ENCODE measurements around the gene SP5.
"Not testable (repeated sequence)": the region's sequence is repeated elsewhere in the genome, so short reads cannot be mapped to it uniquely, and the experiment has no call there.

Gene SP5

DNA sequence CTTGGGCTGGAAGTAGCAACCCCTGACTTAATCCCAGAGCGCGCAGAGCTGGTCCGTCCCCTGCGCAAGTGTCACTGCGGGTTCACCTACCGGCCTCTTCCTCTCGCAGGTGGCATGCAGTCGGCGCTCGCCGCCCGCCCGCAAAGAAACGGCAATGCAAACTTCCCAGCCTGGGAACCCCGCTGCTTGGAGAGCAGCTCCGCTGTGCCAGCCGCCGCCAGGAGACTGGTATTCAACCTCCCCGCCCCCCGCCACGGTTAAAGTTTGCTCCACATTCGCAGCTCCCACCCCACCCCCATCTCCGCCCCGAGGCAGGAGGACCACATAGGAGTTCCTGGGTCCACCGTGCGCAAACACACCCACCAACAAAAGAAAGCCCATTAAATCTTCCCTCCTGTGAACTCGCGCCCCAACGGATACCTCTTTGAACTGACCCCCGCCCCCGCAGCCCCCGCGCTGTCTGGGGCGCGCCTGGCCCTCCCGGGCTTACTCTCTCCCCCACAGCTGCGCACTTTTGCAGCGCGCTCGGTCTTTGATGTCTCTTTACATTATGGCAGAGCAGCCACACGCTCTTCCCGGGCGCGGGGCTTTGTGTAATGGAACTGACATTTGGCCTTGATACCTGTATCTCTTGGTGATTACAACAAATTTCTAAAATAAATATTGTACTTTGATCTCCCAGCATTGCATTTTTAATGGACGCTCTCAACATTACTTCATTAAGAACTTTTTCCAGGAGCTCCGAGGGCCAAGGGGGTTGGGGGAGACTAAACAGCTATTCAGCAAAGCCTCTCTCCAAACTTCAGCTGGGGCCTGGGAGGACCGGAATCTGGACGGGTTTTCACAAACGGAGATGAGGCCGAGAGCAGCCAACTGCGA is 3.1 kb upstream of the SP5 start:
- FAIRE-seq, result no peak

DNA sequence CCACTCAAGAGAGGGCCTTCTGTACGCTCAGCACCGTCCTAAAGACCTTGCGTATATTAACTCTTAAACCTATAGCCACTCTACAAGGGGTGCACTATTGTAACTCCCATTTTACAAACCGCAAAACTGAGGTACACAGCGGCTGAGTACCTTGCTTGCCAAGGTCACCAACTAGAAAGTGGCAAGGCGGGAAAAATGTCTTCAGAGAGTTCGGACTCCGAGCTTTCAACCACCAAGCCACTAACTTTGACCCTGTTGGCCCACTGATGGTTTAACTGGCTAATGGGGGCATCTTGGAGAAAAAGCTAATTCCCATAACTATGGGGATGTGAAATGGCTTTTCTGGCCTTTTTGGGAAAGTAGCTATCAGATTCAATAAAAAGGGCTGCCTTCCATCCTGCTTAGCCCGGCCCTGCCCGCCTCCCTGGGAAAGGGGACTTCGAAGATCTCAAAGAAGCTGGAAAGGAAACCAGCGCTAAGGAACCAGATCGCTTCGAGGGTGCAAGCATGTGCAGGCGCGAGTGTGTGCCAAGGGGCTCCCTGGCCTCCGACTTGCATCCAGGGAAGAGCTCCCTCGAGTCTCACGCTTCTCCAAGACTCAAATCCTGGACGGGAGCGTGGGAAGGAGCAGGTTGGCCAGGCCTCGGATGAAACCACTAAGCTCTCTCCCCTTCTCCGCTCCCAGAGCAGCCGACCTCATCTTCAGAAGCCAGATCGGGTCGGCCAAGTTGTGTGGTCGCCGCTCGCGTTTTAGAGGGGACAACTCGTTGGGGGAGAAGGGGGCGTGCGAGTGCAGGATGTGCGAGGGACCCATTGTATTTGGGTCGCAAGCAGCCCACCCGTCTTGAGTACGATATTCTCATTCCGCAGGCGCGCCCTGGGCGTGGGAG is 2.2 kb upstream of the SP5 start:
- FAIRE-seq, result no peak

DNA sequence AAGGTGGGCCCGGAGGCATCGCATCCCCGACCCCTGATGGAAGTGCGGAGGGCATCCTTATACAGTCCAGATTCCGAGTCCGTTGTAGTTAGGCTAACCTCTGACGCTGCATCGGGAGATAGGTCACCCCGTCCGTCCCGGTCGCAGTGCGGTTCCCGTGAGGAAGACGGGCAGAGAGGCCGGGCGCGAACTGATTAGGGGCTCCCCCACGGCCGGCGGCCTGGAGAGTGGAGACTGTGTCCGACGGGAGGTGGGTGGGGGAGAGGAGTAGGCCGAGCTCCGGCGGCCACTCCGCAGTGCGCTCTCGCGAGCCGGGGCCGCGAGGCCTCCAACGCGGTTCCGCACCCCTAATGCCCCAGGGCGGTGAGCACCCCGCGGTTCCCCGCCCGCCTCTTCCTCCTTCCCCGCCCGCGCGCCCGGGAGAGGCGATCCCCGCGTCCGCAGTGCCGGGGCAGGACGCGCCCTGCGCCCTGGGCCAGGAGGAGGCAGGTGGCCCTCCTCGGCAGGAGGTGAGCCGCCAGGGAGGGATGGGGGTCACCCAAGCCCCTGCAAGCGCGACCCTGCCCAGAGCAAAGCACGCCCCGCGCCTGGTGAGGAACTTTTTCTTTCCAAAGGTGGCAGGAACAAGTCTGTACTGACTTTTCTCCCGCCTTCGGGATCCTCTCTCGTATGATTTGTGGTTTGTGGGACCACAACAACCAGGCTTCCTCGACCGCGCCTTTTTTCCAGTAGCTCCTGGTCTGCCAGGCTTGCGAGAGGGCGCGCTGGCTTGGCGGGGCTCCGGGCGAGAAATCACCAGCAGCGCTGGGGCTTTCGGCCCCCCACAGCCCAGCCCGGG is 1.4 kb upstream of the SP5 start:
- no peak for FAIRE-seq

DNA sequence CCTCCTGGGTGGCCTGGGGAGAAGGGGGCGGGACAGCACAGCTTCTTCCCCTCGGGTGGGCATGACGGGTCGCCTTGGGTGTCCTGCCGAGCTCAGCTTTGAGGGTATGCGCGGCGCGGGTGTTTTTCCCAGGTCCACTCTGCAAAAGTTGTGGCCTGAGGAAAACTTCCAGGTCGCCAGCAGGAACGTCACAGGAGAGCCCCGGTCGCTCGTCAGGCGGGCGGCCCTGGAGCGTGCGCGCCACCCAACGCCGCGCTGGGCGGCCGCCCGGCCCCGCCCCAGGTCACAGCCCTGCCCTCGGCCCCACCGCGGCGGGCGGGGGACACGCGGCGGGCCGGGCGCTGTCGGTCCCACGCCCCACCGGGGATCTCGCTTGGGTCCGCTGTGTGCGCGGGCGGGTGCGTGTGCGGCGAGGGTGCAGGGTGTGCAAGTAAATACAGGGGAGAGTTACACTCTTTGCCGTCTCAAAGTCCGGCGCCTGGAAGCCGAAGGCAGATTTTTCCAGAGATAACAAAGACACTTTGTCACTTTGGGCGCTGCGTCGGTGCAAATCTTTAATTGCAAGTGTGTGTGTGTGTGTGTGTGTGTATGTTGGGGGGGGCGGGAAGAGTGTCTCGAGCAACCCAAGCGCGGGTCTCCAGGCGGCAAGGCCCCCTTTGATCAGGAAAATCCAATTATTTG is 616 bp upstream of the SP5 start:
- no peak for FAIRE-seq

DNA sequence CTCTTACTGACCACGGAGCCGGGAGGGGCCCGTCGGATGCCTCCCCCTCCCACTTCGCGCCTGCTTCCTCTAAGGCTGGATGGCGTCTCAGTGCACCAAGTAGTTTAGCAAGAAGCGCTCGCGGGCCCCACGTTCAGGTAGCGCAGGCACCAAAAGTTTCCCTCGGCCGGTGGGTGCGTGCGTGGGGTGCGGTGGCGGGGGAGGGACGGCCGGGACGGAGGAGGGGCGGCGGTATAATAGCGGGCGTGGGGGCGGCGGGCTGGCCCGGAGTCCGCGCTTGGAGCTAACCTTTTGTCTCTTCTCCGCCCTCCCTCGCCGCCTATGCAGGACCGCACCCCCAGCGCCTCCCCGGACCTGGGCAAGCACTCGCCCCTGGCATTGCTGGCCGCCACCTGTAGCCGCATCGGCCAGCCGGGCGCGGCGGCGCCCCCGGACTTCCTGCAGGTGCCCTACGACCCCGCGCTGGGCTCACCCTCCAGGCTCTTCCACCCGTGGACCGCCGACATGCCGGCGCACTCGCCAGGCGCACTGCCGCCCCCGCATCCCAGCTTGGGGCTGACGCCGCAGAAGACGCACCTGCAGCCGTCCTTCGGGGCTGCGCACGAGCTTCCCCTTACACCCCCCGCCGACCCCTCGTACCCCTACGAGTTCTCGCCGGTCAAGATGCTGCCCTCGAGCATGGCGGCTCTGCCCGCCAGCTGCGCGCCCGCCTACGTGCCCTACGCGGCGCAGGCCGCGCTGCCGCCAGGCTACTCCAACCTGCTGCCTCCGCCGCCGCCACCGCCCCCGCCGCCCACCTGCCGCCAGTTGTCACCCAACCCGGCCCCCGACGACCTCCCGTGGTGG is 1.0 kb downstream of the SP5 start:
- no peak for FAIRE-seq

DNA sequence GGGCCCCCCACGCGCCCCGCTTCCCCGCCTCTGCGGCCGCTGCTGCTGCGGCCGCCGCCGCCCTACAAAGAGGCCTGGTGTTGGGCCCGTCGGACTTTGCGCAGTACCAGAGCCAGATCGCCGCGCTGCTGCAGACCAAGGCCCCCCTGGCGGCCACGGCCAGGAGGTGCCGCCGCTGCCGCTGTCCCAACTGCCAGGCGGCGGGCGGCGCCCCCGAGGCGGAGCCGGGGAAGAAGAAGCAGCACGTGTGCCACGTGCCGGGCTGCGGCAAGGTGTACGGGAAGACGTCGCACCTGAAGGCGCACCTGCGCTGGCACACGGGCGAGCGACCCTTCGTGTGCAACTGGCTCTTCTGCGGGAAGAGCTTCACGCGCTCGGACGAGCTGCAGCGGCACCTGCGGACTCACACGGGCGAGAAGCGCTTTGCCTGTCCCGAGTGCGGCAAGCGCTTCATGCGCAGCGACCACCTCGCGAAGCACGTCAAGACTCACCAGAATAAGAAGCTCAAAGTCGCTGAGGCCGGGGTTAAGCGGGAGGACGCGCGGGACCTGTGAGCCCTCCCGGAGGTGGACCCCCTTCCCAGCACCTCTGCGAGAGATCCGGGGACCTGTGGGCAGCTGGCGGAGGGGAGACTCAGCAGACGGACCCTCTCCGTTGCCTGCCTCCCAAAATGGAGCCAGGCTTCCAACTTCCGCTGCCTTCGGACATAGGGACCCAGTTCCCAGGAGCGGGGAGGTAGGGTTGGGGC is 1.9 kb downstream of the SP5 start:
- no peak for FAIRE-seq

DNA sequence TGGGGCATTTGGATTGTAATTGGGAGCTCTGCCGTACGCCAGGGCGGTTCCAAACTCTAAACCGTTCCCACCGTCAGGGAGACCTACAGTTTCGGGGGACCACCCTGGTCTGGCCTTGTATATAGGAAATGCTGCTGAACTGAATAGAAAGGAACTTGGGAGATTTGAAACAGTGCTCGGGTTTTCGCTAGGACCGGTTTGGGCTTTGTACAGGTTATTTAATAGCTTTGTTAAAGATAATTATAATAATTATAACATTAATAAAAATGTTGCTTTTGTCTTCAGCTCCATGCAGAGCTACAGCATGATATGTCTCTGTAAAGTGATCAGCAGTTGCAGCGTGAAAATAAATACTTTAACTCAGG is 2.4 kb downstream of the SP5 start:
- FAIRE-seq, result no peak

DNA sequence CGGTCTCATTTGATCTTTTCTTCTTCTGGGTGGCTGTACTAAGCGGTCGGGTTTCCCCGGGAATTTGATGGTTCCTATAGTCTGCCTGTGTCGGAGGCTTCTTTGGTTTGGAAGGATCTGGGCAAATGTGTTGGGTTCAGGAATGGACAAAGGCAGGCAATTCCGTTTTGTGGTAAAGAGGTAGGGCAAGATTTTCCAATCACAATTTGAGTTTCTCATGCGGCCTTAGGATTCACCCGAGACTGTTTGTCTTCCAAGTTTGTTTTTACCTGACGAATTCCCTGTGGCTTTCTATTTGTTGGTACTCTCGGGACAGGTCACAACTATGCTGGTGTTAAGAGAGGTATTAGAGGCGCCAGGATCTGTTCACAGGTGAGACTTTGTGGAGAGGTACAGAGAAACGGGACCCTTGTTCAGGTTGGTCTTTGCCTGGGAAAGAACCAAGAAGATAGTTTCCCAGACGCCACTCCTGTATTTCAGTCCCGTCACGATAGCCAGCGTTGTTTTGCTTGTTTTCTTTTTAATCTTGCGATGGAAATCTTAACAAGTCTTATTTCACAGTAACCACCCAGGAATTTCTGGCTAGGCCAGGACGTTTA is 3.0 kb downstream of the SP5 start:
- no peak for FAIRE-seq

DNA sequence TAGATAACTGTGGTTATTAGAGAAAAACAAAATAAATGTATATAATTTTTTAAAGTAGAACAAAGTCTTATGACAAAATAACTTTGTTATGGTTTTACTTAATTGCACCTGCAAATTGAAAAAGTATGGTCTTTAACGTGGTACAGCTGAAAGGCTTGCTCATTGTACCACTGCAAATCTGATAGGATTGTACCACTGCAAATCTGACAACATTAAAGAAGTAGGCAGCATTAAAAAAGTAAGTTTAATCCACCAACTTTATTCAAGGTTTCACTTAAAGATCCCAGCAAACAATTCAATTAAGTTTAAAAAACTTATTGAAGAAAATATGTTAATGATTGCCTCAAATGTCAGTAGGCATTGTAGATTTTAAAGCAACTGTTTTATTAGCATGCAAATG is 4.7 kb downstream of the SP5 start:
- no peak for FAIRE-seq

DNA sequence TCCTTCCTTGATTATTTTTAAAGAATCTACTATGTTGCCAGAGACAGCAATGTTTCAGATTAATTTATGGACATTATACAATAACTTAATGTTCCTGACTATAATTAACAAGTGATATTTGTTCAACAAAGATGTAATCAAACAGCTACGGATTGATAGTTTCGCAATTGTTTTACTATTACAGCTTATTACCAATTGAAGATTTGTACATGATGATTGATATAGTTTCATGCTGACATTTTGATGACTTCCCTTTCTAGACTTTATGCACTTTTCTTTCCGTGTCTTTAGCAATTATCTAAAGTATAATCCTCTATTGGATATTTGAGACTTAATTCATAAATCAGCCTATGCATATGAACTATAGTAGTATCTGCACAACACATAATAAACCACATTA is 6.5 kb downstream of the SP5 start:
- FAIRE-seq, result no peak

DNA sequence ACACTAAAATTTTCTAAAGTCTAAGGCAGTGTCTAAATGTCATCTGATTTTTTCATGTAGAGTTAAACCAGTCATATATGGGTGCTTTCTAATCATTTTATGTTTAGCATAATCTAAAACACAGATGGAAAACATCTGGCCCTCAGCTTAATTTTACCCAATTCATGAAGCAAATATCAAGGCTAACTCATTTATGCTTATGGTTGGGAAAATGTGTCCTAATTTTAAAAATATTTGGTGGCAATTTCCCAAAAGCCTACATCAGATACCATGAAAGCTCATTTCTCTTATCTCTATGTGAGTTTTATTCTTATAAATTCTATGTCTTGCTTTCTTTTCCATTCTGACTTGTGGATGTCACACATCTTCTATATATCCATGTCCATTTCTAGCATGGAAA is 7.2 kb downstream of the SP5 start:
- FAIRE-seq, result no peak

DNA sequence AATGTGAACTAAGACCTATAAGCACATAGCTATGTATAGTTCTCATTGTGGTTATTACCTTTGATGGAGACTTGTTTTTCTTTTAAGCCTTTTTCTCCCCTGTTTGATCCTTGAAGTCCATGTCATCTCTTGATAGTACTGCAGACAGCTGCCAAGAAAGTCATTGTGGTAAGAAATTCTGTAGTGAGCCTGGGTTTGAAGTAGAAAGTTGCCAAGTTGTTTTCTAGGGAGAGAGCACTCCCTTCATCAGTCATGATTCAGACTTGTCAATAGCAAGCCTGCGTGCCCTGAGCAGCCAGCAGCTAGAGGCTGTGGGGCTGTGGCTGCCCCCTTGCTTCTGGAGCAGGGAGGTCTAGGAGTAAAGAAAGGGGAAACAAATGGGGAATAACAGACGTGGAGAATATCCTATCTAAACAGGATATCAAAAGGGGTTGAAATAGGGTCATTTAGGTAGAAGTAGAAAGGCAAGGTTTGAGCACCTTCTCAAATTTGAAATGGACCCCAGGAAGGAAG is 8.4 kb downstream of the SP5 start:
- no peak for FAIRE-seq

DNA sequence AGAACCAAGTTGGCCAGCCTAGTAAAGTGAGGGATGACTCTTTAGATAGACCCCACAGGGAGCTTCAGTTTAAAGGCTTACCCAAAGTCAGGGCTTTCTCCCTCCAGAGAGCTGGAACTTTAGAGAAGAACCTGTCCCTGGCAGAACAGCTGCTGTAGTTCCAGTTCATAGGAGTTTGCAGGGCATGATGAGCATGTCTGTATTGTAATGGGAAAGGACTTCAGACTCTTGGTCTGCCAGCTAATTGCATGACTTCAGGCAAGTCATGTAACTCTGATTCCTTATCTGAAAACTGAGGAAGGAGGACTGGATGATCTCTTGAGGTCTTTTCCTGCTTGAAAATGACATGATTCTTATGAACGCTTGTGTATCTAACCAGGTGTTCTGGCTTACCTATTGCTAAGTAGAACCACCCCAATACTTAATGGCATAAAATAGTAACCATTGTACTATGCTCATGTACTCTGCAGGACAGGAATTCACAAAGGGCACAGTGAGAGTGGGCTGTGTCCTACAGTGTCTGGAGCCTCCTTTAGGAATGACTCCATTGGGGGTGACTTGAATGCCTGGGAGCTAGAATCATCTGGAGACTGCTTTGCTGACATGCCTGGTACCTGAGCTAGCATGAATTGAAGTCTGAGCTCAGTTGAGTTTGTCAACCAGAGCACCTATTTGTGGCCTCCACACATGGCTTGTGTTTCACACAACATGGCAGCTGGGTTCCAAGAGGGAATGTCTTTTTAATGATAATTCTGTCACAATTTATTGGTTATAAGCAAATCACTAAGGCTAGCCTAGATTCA is 18.9 kb downstream of the SP5 start:
- FAIRE-seq, result no peak

DNA sequence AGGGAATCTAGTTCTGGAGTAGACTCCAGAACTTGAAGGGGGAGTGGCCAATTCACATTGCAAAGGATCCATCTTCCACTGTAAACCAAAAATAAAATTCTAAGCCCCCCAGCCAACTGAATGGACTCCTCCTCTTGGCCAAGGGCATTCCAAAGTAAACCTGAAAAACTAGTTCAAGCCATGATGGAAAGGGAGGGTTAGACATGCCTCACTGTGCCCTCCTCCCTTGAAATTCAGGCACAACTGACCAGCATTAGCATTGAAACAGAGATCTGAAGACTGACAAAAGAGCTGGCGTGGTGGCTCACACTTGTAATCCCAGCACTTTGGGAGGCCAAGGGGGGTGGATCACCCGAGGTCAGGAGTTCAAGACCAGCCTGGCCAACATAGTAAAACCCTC is 19.5 kb downstream of the SP5 start:
- FAIRE-seq, result not testable (repeated sequence)

DNA sequence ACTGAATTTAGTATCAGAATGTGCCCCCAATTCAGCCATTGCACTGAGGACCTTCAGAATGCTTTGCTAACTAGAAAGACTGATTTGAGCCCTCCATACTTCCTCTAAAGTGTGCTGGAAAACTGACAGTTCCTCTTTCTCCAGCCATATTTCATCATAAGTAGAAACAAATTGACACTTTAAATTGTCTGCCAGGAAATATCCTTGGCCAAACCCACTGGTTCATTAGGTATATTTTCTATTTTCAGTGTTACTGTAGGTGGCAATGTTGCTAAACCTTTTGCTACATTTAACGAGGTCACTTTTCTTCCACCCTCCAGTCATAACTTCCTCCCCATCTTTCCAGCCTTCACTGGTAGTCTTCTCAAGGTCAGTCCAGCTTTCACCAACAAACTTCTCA is 21.5 kb downstream of the SP5 start:
- no peak for FAIRE-seq

DNA sequence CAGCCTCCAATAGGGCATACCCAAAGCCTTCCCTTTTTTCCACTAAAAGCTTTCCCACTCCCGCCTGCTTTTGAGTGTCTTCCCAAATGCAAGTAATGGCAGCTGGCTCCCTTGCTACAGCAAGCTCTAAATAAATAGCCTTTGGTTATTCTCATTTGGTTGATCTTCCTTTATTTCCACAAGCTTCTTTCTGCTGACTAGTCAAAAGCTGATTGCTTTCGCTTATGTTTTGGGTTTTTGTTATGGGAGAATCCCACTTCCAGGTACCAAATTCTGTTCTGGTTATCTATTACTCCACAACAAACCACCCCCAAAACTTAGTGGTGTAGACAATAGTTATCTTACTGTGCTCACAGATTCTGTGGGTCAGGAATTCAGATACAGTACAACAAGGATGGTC is 22.3 kb downstream of the SP5 start:
- no peak for FAIRE-seq

DNA sequence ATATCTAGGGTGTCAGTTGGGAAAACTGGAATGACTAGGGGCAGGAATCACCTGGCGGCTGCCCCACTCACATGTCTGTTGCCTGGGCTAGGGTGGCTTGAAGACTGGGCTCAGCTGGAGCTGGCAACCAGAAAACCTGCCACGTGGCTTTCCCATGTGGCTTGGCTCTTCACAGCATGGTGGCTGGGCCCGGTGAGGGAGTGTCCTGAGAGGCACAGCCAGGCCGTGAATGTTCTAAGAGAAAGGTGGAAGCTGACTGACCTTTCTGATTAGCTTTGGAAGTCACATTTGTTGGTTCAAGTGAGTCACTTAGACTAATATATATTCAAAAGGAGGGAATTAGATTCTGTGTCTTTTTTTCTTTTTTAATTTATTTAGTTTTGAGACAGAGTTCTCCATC is 22.7 kb downstream of the SP5 start:
- no peak for FAIRE-seq

DNA sequence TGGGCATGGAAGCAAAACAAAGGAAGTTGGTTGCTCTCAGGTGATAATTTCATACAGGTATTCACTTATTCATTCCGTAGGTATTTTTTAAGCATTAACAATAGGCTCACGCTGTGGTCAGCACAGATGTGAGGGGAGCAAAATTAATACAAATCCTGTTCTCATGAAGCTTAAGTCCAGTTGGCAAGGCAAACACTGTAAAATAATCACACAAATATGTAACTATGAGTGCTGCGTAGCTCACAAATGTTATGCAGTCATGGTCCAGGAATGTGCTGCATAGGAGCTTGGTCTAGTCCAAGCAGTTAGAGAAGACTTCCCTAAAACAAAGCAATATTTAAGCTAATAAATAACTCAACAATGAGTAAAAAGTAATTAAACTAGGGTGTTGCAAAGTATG is 23.9 kb downstream of the SP5 start:
- no peak for FAIRE-seq

DNA sequence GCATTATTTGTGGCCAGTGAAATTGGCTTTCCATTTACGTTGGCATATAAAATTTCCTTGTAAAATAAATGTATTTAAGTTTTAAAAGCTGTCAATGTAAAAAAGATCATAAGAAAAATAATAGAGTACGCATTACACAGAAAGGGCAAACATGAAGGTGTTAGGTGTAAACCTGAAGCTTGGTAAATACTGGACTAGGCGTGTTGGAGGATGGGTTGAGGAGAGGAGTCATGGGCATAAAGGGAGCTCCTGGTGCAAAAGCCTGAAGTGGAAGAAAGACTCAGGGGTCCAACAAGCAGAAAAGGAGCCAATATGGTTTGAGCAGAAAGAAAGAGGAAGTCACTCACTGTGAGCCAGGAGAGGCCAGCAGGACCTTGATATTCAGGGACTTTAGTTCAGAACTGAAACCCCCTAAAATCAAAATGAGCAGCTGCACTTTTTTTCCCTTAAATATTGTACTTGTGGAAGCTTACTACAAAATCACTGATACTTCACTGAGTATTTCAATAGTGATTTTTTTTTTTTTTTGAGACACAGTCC is 24.4 kb downstream of the SP5 start:
- FAIRE-seq, result no peak

All from A204.1 (cell line).